HEK293 (cell line): Measurements from ENCODE around the gene SLC14A1.

ENCODE experiments used
- CTCF ChIA-PET: fragments of 350-600 bp; formaldehyde crosslinking; extraction: SDS; loops from one replicate; lab custom pipeline; 2021; ENCODE audit warnings: antibody characterized with exemption; lab: Yijun Ruan, JAX
- POLR2A ChIA-PET: fragments of 300-600 bp; formaldehyde crosslinking; extraction: SDS; loops from one replicate; lab custom pipeline; 2020; ENCODE audit warnings: antibody characterized with exemption, inconsistent platforms; lab: Yijun Ruan, JAX
- H3K27ac ChIP-seq: fragments of 200-500 bp; sonication (Bioruptor generic); 2 replicates; pipeline ENCODE4 v1.5.1; 2014; ENCODE audit warnings: low read depth, low read length, control low read depth, inconsistent platforms; ENCODE audit errors: extremely low read depth
- H3K36me3 ChIP-seq, 2 experiments: fragments of 200-500 bp in 1 of 2; sonication (Bioruptor generic) in 1 of 2; 1 replicate in 1 of 2; 2 replicates in 1 of 2; pipeline ENCODE4 v1.5.1; 2014 to 2017; ENCODE audit warnings: inconsistent platforms in 2 of 2, low read length in 2 of 2; ENCODE audit not compliant: control insufficient read depth in 2 of 2, insufficient read depth in 1 of 2
- H3K4me1 ChIP-seq: fragments of 200-500 bp; sonication (Bioruptor generic); 2 replicates; pipeline ENCODE4 v1.5.1; 2014; ENCODE audit warnings: mild to moderate bottlenecking, low read length, inconsistent platforms; ENCODE audit not compliant: control insufficient read depth, insufficient read depth
- H3K4me3 ChIP-seq: 2 replicates; pipeline ENCODE4 v1.5.1; 2011; ENCODE audit warnings: low read depth, mild to moderate bottlenecking, control low read depth, low read length, moderate library complexity
- H3K9me3 ChIP-seq: fragments of 200-500 bp; sonication (Bioruptor generic); 2 replicates; pipeline ENCODE4 v1.5.1; 2014; ENCODE audit warnings: low read depth, low read length, inconsistent platforms; ENCODE audit not compliant: control insufficient read depth, insufficient read depth
- BCL11B ChIP-seq: fragments of 450-650 bp; formaldehyde crosslinking; IDR thresholded peaks from 2 replicates; pipeline ENCODE4 v1.5.1; 2016; ENCODE audit warnings: low read depth, missing biosample characterization, missing genetic modification characterization
- KLF1 ChIP-seq: fragments of 450-650 bp; formaldehyde crosslinking; IDR thresholded peaks from 2 replicates; pipeline ENCODE4 v1.5.1; 2016; ENCODE audit warnings: missing biosample characterization, missing genetic modification characterization
- KLF16 ChIP-seq: fragments of 450-650 bp; formaldehyde crosslinking; IDR thresholded peaks from 2 replicates; pipeline ENCODE4 v1.5.1; 2017; ENCODE audit warnings: missing biosample characterization, missing genetic modification characterization
- YY2 ChIP-seq: fragments of 450-650 bp; formaldehyde crosslinking; IDR thresholded peaks from 2 replicates; pipeline ENCODE4 v1.5.1; 2016; ENCODE audit warnings: missing biosample characterization, missing genetic modification characterization
- ZFP3 ChIP-seq: fragments of 450-650 bp; formaldehyde crosslinking; IDR thresholded peaks from 2 replicates; pipeline ENCODE4 v1.5.1; 2016; ENCODE audit warnings: low read depth, missing biosample characterization, missing genetic modification characterization
- ZNF114 ChIP-seq: fragments of 450-650 bp; formaldehyde crosslinking; IDR thresholded peaks from 2 replicates; pipeline ENCODE4 v1.5.0; 2017; ENCODE audit warnings: missing biosample characterization, missing genetic modification characterization
- ZNF121 ChIP-seq: fragments of 450-650 bp; formaldehyde crosslinking; IDR thresholded peaks from 2 replicates; pipeline ENCODE4 v1.5.1; 2016; ENCODE audit warnings: missing biosample characterization, missing genetic modification characterization
- ZNF132 ChIP-seq: fragments of 450-650 bp; formaldehyde crosslinking; IDR thresholded peaks from 2 replicates; pipeline ENCODE4 v1.5.1; 2017; ENCODE audit warnings: missing biosample characterization, missing genetic modification characterization, borderline replicate concordance
- ZNF214 ChIP-seq: fragments of 450-650 bp; formaldehyde crosslinking; IDR thresholded peaks from 2 replicates; pipeline ENCODE4 v1.5.1; 2017; ENCODE audit warnings: missing biosample characterization, mild to moderate bottlenecking, missing genetic modification characterization, borderline replicate concordance
- ZNF404 ChIP-seq: fragments of 450-650 bp; formaldehyde crosslinking; IDR thresholded peaks from 2 replicates; pipeline ENCODE4 v1.5.1; 2017; ENCODE audit warnings: missing biosample characterization, missing genetic modification characterization
- ZNF510 ChIP-seq: fragments of 450-650 bp; formaldehyde crosslinking; IDR thresholded peaks from 2 replicates; pipeline ENCODE4 v1.5.1; 2018; ENCODE audit warnings: mild to moderate bottlenecking, missing genetic modification characterization, missing biosample characterization; ENCODE audit not compliant: insufficient replicate concordance
- ZNF530 ChIP-seq: fragments of 450-650 bp; formaldehyde crosslinking; IDR thresholded peaks from 2 replicates; pipeline ENCODE4 v1.5.1; 2016; ENCODE audit warnings: low read depth, missing biosample characterization, missing genetic modification characterization
- ZNF544 ChIP-seq: fragments of 450-650 bp; formaldehyde crosslinking; IDR thresholded peaks from 2 replicates; pipeline ENCODE4 v1.5.0; 2017; ENCODE audit warnings: missing biosample characterization, missing genetic modification characterization
- ZNF549 ChIP-seq: fragments of 450-650 bp; IDR thresholded peaks from 2 replicates; pipeline ENCODE4 v1.5.1; 2018; ENCODE audit warnings: missing biosample characterization, missing genetic modification characterization, mild to moderate bottlenecking, inconsistent platforms, moderate library complexity
- ZNF560 ChIP-seq: fragments of 450-650 bp; formaldehyde crosslinking; IDR thresholded peaks from 2 replicates; pipeline ENCODE4 v1.5.1; 2017; ENCODE audit warnings: missing biosample characterization, missing genetic modification characterization, borderline replicate concordance
- ZNF624 ChIP-seq: fragments of 450-650 bp; formaldehyde crosslinking; IDR thresholded peaks from 2 replicates; pipeline ENCODE4 v1.5.1; 2017; ENCODE audit warnings: missing biosample characterization, missing genetic modification characterization
- ZNF791 ChIP-seq: fragments of 450-650 bp; formaldehyde crosslinking; IDR thresholded peaks from 2 replicates; pipeline ENCODE4 v1.5.1; 2016; ENCODE audit warnings: missing biosample characterization, missing genetic modification characterization
- TF ChIP-seq, protein P1 (sequence below): fragments of 450-650 bp; formaldehyde crosslinking; IDR thresholded peaks from 2 replicates; pipeline ENCODE4 v1.5.1; 2016; ENCODE audit warnings: missing biosample characterization, missing genetic modification characterization
- TF ChIP-seq, protein P2 (sequence below): fragments of 450-650 bp; formaldehyde crosslinking; IDR thresholded peaks from 2 replicates; pipeline ENCODE4 v1.5.1; 2016; ENCODE audit warnings: missing biosample characterization, missing genetic modification characterization, borderline replicate concordance
- TF ChIP-seq, protein P3 (sequence below): fragments of 450-650 bp; formaldehyde crosslinking; IDR thresholded peaks from 2 replicates; pipeline ENCODE4 v1.5.1; 2017; ENCODE audit warnings: missing biosample characterization, missing genetic modification characterization
- TF ChIP-seq, protein P4 (sequence below): fragments of 450-650 bp; formaldehyde crosslinking; IDR thresholded peaks from 2 replicates; pipeline ENCODE4 v1.5.1; 2016; ENCODE audit warnings: missing biosample characterization, missing genetic modification characterization
- TF ChIP-seq, protein P5 (sequence below): fragments of 450-650 bp; formaldehyde crosslinking; IDR thresholded peaks from 2 replicates; pipeline ENCODE4 v1.5.1; 2016; ENCODE audit warnings: missing biosample characterization, missing genetic modification characterization

The SLC14A1 gene

DNA sequence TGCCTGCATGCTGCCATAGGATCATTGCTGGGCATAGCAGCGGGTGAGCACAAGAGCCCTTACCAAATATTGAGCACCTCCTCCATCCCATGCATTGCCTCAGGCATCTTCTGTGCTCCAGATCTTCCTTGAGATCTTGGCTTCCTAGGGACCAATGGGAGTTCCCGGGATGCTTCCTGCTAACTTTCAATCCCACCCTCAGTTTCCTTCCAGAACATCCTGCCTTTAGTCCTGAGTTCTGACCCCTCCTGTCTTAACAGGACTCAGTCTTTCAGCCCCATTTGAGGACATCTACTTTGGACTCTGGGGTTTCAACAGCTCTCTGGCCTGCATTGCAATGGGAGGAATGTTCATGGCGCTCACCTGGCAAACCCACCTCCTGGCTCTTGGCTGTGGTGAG is 15.3 kb downstream of the SLC14A1 start:
- ChIA-PET CTCF (interaction anchor here (0.9 to 1.3 kb wide), 2 partner anchors 11 to 119 kb away, joined by 3 to 4 read pairs; no protein-coding TSS in a partner anchor), POLR2A (no interaction called here)
- Histone ChIP-seq H3K9me3 (no peaks in the 10 kb centered on the region), H3K4me3 (no peak overlapping the region), H3K36me3 (no peaks in the 10 kb centered on the region), H3K4me1 (no peaks in the 10 kb centered on the region), H3K27ac (no peak overlapping the region)
- TF ChIP-seq KLF1 (tag by site-specific recombination) (no peak), YY2 (no peak), ZNF404 (tag by site-specific recombination) (no peak), ZNF510 (tag by site-specific recombination) (no peak), ZNF560 (tag by site-specific recombination) (no peak), ZFP3 (no peak)
- TF ChIP-seq, protein P1, sequence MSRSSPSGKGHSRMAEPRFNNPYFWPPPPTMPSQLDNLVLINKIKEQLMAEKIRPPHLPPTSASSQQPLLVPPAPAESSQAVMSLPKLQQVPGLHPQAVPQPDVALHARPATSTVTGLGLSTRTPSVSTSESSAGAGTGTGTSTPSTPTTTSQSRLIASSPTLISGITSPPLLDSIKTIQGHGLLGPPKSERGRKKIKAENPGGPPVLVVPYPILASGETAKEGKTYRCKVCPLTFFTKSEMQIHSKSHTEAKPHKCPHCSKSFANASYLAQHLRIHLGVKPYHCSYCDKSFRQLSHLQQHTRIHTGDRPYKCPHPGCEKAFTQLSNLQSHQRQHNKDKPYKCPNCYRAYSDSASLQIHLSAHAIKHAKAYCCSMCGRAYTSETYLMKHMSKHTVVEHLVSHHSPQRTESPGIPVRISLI (tag by site-specific recombination) = no peak
- TF ChIP-seq, protein P2, sequence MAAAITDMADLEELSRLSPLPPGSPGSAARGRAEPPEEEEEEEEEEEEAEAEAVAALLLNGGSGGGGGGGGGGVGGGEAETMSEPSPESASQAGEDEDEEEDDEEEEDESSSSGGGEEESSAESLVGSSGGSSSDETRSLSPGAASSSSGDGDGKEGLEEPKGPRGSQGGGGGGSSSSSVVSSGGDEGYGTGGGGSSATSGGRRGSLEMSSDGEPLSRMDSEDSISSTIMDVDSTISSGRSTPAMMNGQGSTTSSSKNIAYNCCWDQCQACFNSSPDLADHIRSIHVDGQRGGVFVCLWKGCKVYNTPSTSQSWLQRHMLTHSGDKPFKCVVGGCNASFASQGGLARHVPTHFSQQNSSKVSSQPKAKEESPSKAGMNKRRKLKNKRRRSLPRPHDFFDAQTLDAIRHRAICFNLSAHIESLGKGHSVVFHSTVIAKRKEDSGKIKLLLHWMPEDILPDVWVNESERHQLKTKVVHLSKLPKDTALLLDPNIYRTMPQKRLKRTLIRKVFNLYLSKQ (tag by site-specific recombination) = no peak
- TF ChIP-seq, protein P3, sequence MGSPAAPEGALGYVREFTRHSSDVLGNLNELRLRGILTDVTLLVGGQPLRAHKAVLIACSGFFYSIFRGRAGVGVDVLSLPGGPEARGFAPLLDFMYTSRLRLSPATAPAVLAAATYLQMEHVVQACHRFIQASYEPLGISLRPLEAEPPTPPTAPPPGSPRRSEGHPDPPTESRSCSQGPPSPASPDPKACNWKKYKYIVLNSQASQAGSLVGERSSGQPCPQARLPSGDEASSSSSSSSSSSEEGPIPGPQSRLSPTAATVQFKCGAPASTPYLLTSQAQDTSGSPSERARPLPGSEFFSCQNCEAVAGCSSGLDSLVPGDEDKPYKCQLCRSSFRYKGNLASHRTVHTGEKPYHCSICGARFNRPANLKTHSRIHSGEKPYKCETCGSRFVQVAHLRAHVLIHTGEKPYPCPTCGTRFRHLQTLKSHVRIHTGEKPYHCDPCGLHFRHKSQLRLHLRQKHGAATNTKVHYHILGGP (tag by site-specific recombination) = no peak
- TF ChIP-seq, protein P4, sequence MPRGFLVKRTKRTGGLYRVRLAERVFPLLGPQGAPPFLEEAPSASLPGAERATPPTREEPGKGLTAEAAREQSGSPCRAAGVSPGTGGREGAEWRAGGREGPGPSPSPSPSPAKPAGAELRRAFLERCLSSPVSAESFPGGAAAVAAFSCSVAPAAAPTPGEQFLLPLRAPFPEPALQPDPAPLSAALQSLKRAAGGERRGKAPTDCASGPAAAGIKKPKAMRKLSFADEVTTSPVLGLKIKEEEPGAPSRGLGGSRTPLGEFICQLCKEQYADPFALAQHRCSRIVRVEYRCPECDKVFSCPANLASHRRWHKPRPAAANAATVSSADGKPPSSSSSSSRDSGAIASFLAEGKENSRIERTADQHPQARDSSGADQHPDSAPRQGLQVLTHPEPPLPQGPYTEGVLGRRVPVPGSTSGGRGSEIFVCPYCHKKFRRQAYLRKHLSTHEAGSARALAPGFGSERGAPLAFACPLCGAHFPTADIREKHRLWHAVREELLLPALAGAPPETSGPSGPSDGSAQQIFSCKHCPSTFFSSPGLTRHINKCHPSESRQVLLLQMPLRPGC (tag by site-specific recombination) = no peak

DNA sequence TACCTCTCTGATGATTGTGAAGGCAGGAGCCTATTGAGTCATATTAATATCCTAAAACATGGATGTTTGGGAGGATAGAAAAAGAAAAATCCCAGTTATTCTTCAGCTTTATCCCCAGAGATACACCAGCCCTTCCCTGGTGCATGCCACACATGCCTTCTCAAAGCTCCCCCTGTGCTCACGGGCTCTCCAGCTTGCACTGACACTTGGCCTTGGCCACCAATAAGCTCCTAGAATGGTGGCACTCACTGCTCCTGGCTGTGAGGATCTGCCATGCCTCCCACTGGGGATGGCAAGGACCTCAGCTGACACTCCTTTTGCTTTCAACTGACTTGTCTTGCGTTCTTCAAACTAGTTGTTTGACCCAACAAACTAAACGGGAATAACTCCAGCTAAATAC is 15.9 kb downstream of the SLC14A1 start:
- TF ChIP-seq ZNF114 (tag by site-specific recombination) (no peak), ZNF530 (tag by site-specific recombination) (no peak), KLF1 (tag by site-specific recombination) (no peak), ZNF549 (tag by site-specific recombination) (no peak), ZNF544 (tag by site-specific recombination) (no peak), ZNF132 (tag by site-specific recombination) (no peak), BCL11B (tag by site-specific recombination) (no peak), ZNF624 (tag by site-specific recombination) (no peak), ZNF214 (tag by site-specific recombination) (no peak), KLF16 (tag by site-specific recombination) (no peak), ZNF791 (tag by site-specific recombination) (no peak), ZNF121 (tag by site-specific recombination) (no peak)
- TF ChIP-seq, protein P5, sequence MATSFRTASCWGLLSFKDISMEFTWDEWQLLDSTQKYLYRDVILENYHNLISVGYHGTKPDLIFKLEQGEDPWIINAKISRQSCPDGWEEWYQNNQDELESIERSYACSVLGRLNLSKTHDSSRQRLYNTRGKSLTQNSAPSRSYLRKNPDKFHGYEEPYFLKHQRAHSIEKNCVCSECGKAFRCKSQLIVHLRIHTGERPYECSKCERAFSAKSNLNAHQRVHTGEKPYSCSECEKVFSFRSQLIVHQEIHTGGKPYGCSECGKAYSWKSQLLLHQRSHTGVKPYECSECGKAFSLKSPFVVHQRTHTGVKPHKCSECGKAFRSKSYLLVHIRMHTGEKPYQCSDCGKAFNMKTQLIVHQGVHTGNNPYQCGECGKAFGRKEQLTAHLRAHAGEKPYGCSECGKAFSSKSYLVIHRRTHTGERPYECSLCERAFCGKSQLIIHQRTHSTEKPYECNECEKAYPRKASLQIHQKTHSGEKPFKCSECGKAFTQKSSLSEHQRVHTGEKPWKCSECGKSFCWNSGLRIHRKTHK (tag by site-specific recombination) = no peak
- ChIA-PET CTCF (interaction anchor here (1.0 kb wide), 1 partner anchor 10 kb away, joined by 3 read pairs; no protein-coding TSS in a partner anchor), POLR2A (no interaction called here)
- no peaks in the 10 kb centered on the region for H3K4me1 ChIP-seq
- no peaks in the 10 kb centered on the region for H3K36me3 ChIP-seq
- no peak overlapping the region for H3K4me3 ChIP-seq
- no peak overlapping the region for H3K27ac ChIP-seq
- no peaks in the 10 kb centered on the region for H3K9me3 ChIP-seq
